MCF 10A (cell line): ENCODE results near the gene CAPN15. TPM values are rescaled to one million over a fixed set of nuclear protein-coding genes. Genes with fewer than 3 reads are reported as not detected.
"Not testable (repeated sequence)": the region's sequence is repeated elsewhere in the genome, so short reads cannot be mapped to it uniquely, and the experiment has no call there.

Source experiments
- Bru-seq: library from RNA; stranded (reverse); fragments of 400-500 nt; gene quantifications from one replicate; lab custom pipeline; 2021; lab: Mats Ljungman, UMichigan
- BruChase-seq, 2 experiments: library from RNA; stranded (reverse); fragments of 400-500 nt; gene quantifications; one replicate each; lab custom pipeline; 2021; lab: Mats Ljungman, UMichigan
- BruUV-seq: library from RNA; stranded (reverse); fragments of 400-500 nt; replicated peaks from 2 replicates; lab custom pipeline; 2021; lab: Mats Ljungman, UMichigan
- CTCF ChIA-PET: fragments of 300-600 bp; sonication (Branson Sonifier 250); formaldehyde crosslinking; extraction: SDS; loops from one replicate; lab custom pipeline; 2021; ENCODE audit warnings: antibody characterized with exemption, inconsistent platforms; lab: Yijun Ruan, JAX
- POLR2A ChIA-PET: fragments of 300-600, 350-650 bp; sonication (Branson Sonifier 250); formaldehyde crosslinking; extraction: SDS; loops from one replicate; lab custom pipeline; 2020; ENCODE audit warnings: antibody characterized with exemption, inconsistent platforms; lab: Yijun Ruan, JAX
- DNase-seq: peaks from one replicate; pipeline ENCODE4 v3.0.0-alpha.2; 2018; ENCODE audit not compliant: unreplicated experiment
- H3K27ac Mint-ChIP-seq: one replicate; pipeline ENCODE4 v1.8.0; 2022; ENCODE audit warnings: mild to moderate bottlenecking, low read depth, mixed read lengths; ENCODE audit not compliant: unreplicated experiment
- H3K27me3 Mint-ChIP-seq: one replicate; pipeline ENCODE4 v1.8.0; 2022; ENCODE audit warnings: mixed read lengths; ENCODE audit not compliant: insufficient read depth, unreplicated experiment
- H3K36me3 Mint-ChIP-seq: one replicate; pipeline ENCODE4 v1.8.0; 2022; ENCODE audit warnings: mild to moderate bottlenecking, moderate library complexity, mixed read lengths; ENCODE audit not compliant: insufficient read depth, unreplicated experiment
- H3K4me1 Mint-ChIP-seq: one replicate; pipeline ENCODE4 v1.8.0; 2022; ENCODE audit warnings: mixed read lengths; ENCODE audit not compliant: insufficient read depth, unreplicated experiment
- H3K4me3 Mint-ChIP-seq: one replicate; pipeline ENCODE4 v1.8.0; 2022; ENCODE audit warnings: mild to moderate bottlenecking, moderate library complexity, mixed read lengths; ENCODE audit not compliant: unreplicated experiment
- H3K9me3 Mint-ChIP-seq: one replicate; pipeline ENCODE4 v1.8.0; 2022; ENCODE audit warnings: mixed read lengths; ENCODE audit not compliant: unreplicated experiment
- CTCF ChIP-seq: fragments of 200-600 bp; IDR thresholded peaks from one replicate; pipeline ENCODE4 v1.8.0; 2022; ENCODE audit warnings: antibody characterized with exemption, mild to moderate bottlenecking; ENCODE audit not compliant: unreplicated experiment
- intact Hi-C: fragments of 100-400 bp; cut with micrococcal nuclease; formaldehyde crosslinking; loops from 2 replicates; pipeline ENCODE4 v1.14.1; 2022
- long read RNA-seq: library from polyadenylated mRNA; stranded (forward); transcript quantifications from one replicate; pipeline ENCODE4 v2.0.0, GENCODE V29; 2022
- total RNA-seq: library from RNA; stranded (reverse); gene quantifications from 2 replicates; pipeline ENCODE4 v1.2.3, GENCODE V29; 2022

Gene CAPN15
- 68.2 and 81.1 TPM in 2 replicates for total RNA-seq
- Bru-seq, nascent RNA: percentile 55 among the genes with signal in this experiment
- percentile 75 among the genes with signal in this experiment for BruChase-seq, experiment 1, labeled RNA remaining after a 6-hour chase
- BruChase-seq, experiment 2, labeled RNA remaining after a 2-hour chase: percentile 65 among the genes with signal in this experiment
- long read RNA-seq, full-length matches to known transcripts: 2 of 83 reads
- long read RNA-seq, partial matches to known transcripts: 17 of 83 reads
- long read RNA-seq, other reads (novel, unspliced or antisense): 64 of 83 reads

- no peaks in the 10 kb centered on the region for H3K9me3 Mint-ChIP-seq
- peaks cover 26% of the 10 kb centered on the region for H3K36me3 Mint-ChIP-seq
- intact Hi-C loops: loop anchor here (10.0 kb wide), 1 partner anchor 102 kb away; the partner anchor contains the start of gene RAB11FIP3
- H3K4me3 Mint-ChIP-seq: peak within 1 kb of the TSS; percentile 90
- ChIA-PET CTCF (interaction anchor here (0.6 kb wide), 3 partner anchors 12 to 313 kb away, joined by 3 read pairs; no protein-coding TSS in a partner anchor), POLR2A (interaction anchor here (0.6 to 4.0 kb wide), 31 partner anchors 8 to 1435 kb away, joined by 3 to 40 read pairs (median 5); partner anchors contain the start of genes DECR2, METTL26, MRPL28 and RAB11FIP3)
- DNase-seq: peak; percentile 79
- TF ChIP-seq CTCF: no peak
- H3K4me1 Mint-ChIP-seq: peaks cover 8% of the 10 kb centered on the region
- H3K27me3 Mint-ChIP-seq: no peaks in the 10 kb centered on the region
- peak within 1 kb of the TSS; percentile 88 for H3K27ac Mint-ChIP-seq
- no TSS peak for BruUV-seq
Measured at GRCh38 chr16:527015-527903, at the start of gene CAPN15. TSS of gene CAPN15 (plus strand) at chr16:527712. CDS start at chr16:546839, 19,127 bp downstream.

- CTCF ChIA-PET: interaction anchor here (0.8 kb wide), 1 partner anchor 10 kb away, joined by 3 read pairs; no protein-coding TSS in a partner anchor
- POLR2A ChIA-PET, intact Hi-C loops: not testable (repeated sequence)
Measured at GRCh38 chr16:478287-478686, 49.2 kb upstream of the CAPN15 start.

GRCh38 chr16:482468-483185 lies 44.9 kb upstream of the CAPN15 start:
- H3K36me3 Mint-ChIP-seq: peaks cover 20% of the 10 kb centered on the region
- H3K9me3 Mint-ChIP-seq: no peaks in the 10 kb centered on the region
- CTCF ChIA-PET: no interaction called here
- no peak for DNase-seq
- no TSS peak for BruUV-seq
- no peak overlapping the region for H3K4me3 Mint-ChIP-seq
- no peak for TF ChIP-seq CTCF
- H3K27me3 Mint-ChIP-seq: no peaks in the 10 kb centered on the region
- intact Hi-C loops: no loop called here
- POLR2A ChIA-PET: no interaction called here
- H3K4me1 Mint-ChIP-seq: no peaks in the 10 kb centered on the region
- H3K27ac Mint-ChIP-seq: no peak overlapping the region

More at GRCh38 chr16:478287-478686, 49.2 kb upstream of the CAPN15 start:
- not testable (repeated sequence) for H3K4me3 Mint-ChIP-seq, H3K27me3 Mint-ChIP-seq, H3K27ac Mint-ChIP-seq, BruUV-seq, DNase-seq, H3K4me1 Mint-ChIP-seq, H3K9me3 Mint-ChIP-seq
- peaks cover 39% of the 10 kb centered on the region for H3K36me3 Mint-ChIP-seq

GRCh38 chr16:483341-484075 lies 44.0 kb upstream of the CAPN15 start:
- Mint-ChIP-seq H3K4me1 (no peaks in the 10 kb centered on the region), H3K36me3 (peaks cover 20% of the 10 kb centered on the region), H3K27me3 (no peaks in the 10 kb centered on the region), H3K4me3 (no peak overlapping the region), H3K27ac (no peak overlapping the region), H3K9me3 (no peaks in the 10 kb centered on the region)
- no peak for TF ChIP-seq CTCF
- no TSS peak for BruUV-seq
- POLR2A ChIA-PET: no interaction called here
- intact Hi-C loops: no loop called here
- CTCF ChIA-PET: no interaction called here
- DNase-seq: no peak
